ENCODE results near the gene PRKCH. TPM values are rescaled to one million over a fixed set of nuclear protein-coding genes. Genes with fewer than 3 reads are reported as not detected.
A peak's percentile ranks its signal among the peaks of the same experiment; 100 is the strongest.

The PRKCH gene
- total and polyA plus RNA-seq, 9 of the 15 experiments (the other 6 are each of a cell fraction or from before 2014, with no cell fraction given): 0.61 to 4.4 (median 4.0) TPM

GRCh38 chr14:61341275-61342206 is 20.2 kb downstream of the PRKCH start:
- POLR2A ChIA-PET: no interaction called here
- CTCF ChIA-PET (ENCODE audit: low intra/inter-chr PET ratio): no interaction called here
- peaks cover 3% of the 10 kb centered on the region; the same call in 1 of the 3 replicates for H3K79me2 ChIP-seq (ENCODE audit: control insufficient read depth, insufficient read depth, low read length)
- H3K27ac ChIP-seq (ENCODE audit: extremely low read depth, low read depth, low read length): peak overlapping the region; percentile 85; the same call in 1 of the 3 replicates
- H3K36me3 ChIP-seq (ENCODE audit: control insufficient read depth, insufficient read depth, low read length): no peaks in the 10 kb centered on the region
- FAIRE-seq (no peak), ATAC-seq (peak; percentile 9; the same call in 1 of the 3 replicates), DNase-seq (ENCODE audit: extremely low read depth in 1 of 4, low spot score in 3 of 4) (no peak)
- H3K9me1 ChIP-seq (ENCODE audit: control insufficient read depth, insufficient read depth, low read length): no peaks in the 10 kb centered on the region
- no peaks in the 10 kb centered on the region for H3K9me3 ChIP-seq (replicated peaks; ENCODE audit: control insufficient read depth, insufficient read depth, low read depth, low read length)
- no peak overlapping the region for H3K4me3 ChIP-seq
- H3K9ac ChIP-seq (ENCODE audit: insufficient read depth in 1 of 2, low read depth in 2 of 2, low read length in 2 of 2): 0 out of 4 replicates have a peak overlapping the region, but pooled peaks of 1 of the 2 experiments have one; percentile 1
- no peak overlapping the region for H3K4me2 ChIP-seq (ENCODE audit: insufficient read depth, low read length)
- intact Hi-C loops (cut with micrococcal nuclease): no loop called here
- WGBS (ENCODE audit: insufficient coverage, low coverage, missing lambda C conversion rate): 50% methylated on average over 5 of the region's 5 CpGs
- in situ Hi-C loops (cut with MboI): no loop called here
- H2AFZ ChIP-seq (ENCODE audit: low read depth, low read length): peak overlapping the region; percentile 11
- BruUV-seq (replicated peaks): no TSS peak
- H3K27me3 ChIP-seq (ENCODE audit: control insufficient read depth in 2 of 2, insufficient read depth in 2 of 2, low read length in 2 of 2): no peaks in the 10 kb centered on the region
- H3K4me1 ChIP-seq (replicated peaks in 1 of 2; ENCODE audit: control insufficient read depth in 2 of 2, insufficient read depth in 2 of 2, low read length in 2 of 2): peaks cover 9 to 28% of the 10 kb centered on the region in 2 experiments; a peak in 4 of 5 replicates
- peak; percentile 90 for TF ChIP-seq ZFP36 (IDR thresholded peaks at IDR 0.05; ENCODE audit: low read depth, low read length, partially characterized antibody)
- TF ChIP-seq RBM25 (IDR thresholded peaks at IDR 0.05; ENCODE audit: low read depth, low read length, severe bottlenecking): peak; percentile 77
- no peak for TF ChIP-seq HDAC1 (IDR thresholded peaks at IDR 0.05)
- peak; percentile 76 for TF ChIP-seq BCOR (IDR thresholded peaks at IDR 0.05)
- TF ChIP-seq JUN (IDR thresholded peaks at IDR 0.05; ENCODE audit: borderline replicate concordance, low read depth, low read length): no peak
- TF ChIP-seq JUN (CRISPR knock-in tag; IDR thresholded peaks at IDR 0.05; ENCODE audit: borderline replicate concordance): no peak
- H4K20me1 ChIP-seq (replicated peaks; ENCODE audit: control insufficient read depth, insufficient read depth, low read length): no peaks in the 10 kb centered on the region
